ENCODE measurements around the gene OR2A5.

GRCh38 chr7:144036302-144036885 is 12.4 kb upstream of the OR2A5 start:
- TF ChIP-seq CTCF (conservative IDR thresholded peaks at IDR 0.05; ENCODE audit: low read depth, low read length) = no peak
- no peak for TF ChIP-seq POLR2A (IDR thresholded peaks at IDR 0.05; ENCODE audit: low read depth, low read length)
- no peak for TF ChIP-seq RAD21 (IDR thresholded peaks at IDR 0.05; ENCODE audit: low read length)
- TF ChIP-seq SMC3 (IDR thresholded peaks at IDR 0.05; ENCODE audit: low read depth, low read length) = no peak
- TF ChIP-seq CEBPB (IDR thresholded peaks at IDR 0.05; ENCODE audit: low read depth, low read length) = no peak
- no peak for TF ChIP-seq MAFK (IDR thresholded peaks at IDR 0.05; ENCODE audit: low read depth, low read length)
- no peak for TF ChIP-seq RFX5 (IDR thresholded peaks at IDR 0.05; ENCODE audit: low read depth, low read length)
- TF ChIP-seq MXI1 (IDR thresholded peaks at IDR 0.05; ENCODE audit: borderline replicate concordance, low read depth, low read length) = no peak

Data from IMR-90 (cell line).